SK-N-SH treated with all-trans-retinoic acid at 6 μM for 48 hours (cell line): ENCODE results near the gene BRPF1.

Experiments
- ESRRG ChIP-seq: fragments of 250-450 bp; sonication (Bioruptor Pico); IDR thresholded peaks from 2 replicates; pipeline ENCODE4 v1.6.1; 2021; ENCODE audit warnings: mild to moderate bottlenecking
- ISL1 ChIP-seq: fragments of 250-450 bp; sonication (Bioruptor Pico); IDR thresholded peaks from 2 replicates; pipeline ENCODE4 v2.1.2; 2022; ENCODE audit warnings: mild to moderate bottlenecking, moderate library complexity
- OSR1 ChIP-seq: fragments of 250-450 bp; sonication (Bioruptor Pico); IDR thresholded peaks from 2 replicates; pipeline ENCODE4 v1.8.0; 2022; ENCODE audit warnings: moderate library complexity, mild to moderate bottlenecking, inconsistent platforms
- PATZ1 ChIP-seq: fragments of 250-450 bp; sonication (Bioruptor Pico); IDR thresholded peaks from 2 replicates; pipeline ENCODE4 v1.8.0; 2020; ENCODE audit warnings: mild to moderate bottlenecking, moderate library complexity, borderline replicate concordance
- ZFP3 ChIP-seq: fragments of 250-450 bp; sonication (Bioruptor Pico); IDR thresholded peaks from 2 replicates; pipeline ENCODE4 v1.5.0; 2020; ENCODE audit warnings: mild to moderate bottlenecking, moderate library complexity
- ZNF8 ChIP-seq: fragments of 450-650 bp; formaldehyde crosslinking; IDR thresholded peaks from 2 replicates; pipeline ENCODE4 v1.5.0; 2020; ENCODE audit warnings: mild to moderate bottlenecking, moderate library complexity

GRCh38 chr3:9710174-9710739 is 21.3 kb upstream of the BRPF1 start:
- TF ChIP-seq PATZ1 (CRISPR knock-in tag): no peak
- TF ChIP-seq ISL1 (CRISPR knock-in tag): no peak
- no peak for TF ChIP-seq ZNF8
- TF ChIP-seq ESRRG: no peak
- no peak for TF ChIP-seq ZFP3
- TF ChIP-seq OSR1 (CRISPR knock-in tag): no peak
